Measurements from ENCODE around the gene AGR2. TPM values are rescaled to one million over a fixed set of nuclear protein-coding genes. Genes with fewer than 3 reads are reported as not detected.
A peak's percentile ranks its signal among the peaks of the same experiment; 100 is the strongest.

The AGR2 gene
- total RNA-seq, 1 donor from 2014 or later = not detected

DNA sequence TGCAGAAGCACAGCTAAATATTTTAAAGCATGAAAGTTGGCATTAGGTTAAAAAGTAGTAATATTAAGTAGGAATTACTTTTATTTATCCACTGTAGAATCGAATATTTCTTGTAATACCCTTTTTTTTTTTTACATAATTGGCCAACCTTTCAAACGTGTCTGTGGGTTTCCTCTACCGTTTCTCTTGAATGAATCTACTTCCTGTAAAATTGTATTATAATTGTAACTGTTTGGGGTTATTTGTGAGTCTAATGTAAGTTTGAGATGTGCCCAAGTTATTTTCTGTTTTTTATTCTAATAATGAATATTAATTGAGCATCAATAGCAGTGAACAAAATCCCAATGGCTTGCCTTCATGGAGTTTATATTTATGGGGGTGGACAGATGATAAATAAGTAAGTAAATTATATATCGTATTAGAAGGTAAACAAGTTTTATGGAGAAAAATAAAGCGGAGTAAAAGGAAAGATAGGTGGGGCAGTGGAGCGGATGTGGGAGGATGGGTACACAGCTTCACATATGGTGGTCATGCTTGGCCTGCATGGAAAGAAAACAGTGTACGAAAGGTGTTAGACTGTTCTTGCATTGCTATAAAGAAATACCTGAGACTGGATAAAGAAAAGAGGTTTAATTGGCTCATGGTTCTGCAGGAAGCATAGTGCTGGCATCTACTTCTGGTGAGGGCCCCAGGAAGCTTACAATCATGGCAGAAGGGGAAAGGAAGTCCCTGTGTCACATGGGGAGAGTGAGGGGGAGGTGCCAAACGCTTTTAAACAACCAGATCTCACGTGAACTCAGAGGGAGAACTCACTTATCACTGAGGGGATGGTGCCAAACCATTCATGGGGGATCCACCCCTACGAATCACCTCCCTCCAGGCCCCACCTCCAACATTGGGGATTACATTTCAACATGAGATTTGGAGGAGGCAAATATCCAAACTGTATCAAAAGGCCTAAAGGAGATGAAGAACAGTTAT, 45.9 kb downstream of the AGR2 start:
- Mint-ChIP-seq H3K27ac (ENCODE audit: unreplicated experiment) (no peak overlapping the region), H3K9me3 (no peaks in the 10 kb centered on the region), H3K27me3 (ENCODE audit: low read depth) (peaks cover 2% of the 10 kb centered on the region), H3K36me3 (ENCODE audit: low read depth) (peaks cover 22% of the 10 kb centered on the region), H3K4me1 (peaks cover 20% of the 10 kb centered on the region), H3K4me3 (no peak overlapping the region)
- TF ChIP-seq CTCF (conservative IDR thresholded peaks at IDR 0.05) = no peak
- DNase-seq (ENCODE audit: low read depth, low spot score) = no peak

DNA sequence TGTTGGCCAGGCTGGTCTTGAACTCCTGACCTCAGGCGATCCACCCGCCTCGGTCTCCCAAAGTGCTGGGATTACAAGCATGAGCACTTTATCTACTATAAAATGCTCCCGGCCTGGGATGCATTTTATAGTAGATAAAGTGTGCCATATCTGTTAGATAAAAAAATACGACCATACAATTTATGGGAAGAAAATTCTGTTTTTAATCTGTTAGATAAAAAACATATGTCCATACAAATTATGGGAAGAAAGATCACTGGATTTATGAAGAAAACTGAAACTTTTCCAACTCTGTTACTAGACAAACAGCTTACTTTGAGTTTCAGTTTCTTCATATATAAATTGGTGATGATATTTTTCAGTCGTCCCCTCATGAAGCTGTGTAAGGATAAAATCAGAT, 46.8 kb downstream of the AGR2 start:
- Mint-ChIP-seq H3K36me3 (ENCODE audit: low read depth) (peaks cover 16% of the 10 kb centered on the region), H3K27ac (ENCODE audit: unreplicated experiment) (no peak overlapping the region), H3K4me3 (no peak overlapping the region), H3K27me3 (ENCODE audit: low read depth) (peaks cover 2% of the 10 kb centered on the region), H3K4me1 (peaks cover 23% of the 10 kb centered on the region), H3K9me3 (no peaks in the 10 kb centered on the region)
- no peak for TF ChIP-seq CTCF (conservative IDR thresholded peaks at IDR 0.05)
- DNase-seq (ENCODE audit: low read depth, low spot score) = no peak

DNA sequence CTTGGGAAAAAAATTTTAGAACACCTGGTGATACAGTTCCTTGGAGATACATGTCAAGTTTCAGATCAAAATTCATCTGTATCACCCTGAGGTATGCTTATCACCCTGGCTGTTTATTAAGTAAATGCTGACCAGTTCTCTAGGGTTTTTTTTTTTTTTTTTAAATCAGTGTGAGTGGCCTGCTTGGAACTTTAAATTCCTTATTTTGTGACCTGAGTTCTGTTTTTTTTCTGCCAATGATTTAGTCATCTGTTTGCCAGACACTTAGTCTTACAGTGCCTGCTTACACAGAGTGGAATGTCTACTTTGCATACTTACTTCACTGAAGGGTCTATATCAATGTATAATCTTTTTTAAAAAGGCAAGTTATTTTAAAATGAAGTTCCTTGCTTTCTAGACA, 49.4 kb downstream of the AGR2 start:
- Mint-ChIP-seq H3K27me3 (ENCODE audit: low read depth) (peaks cover 5% of the 10 kb centered on the region), H3K36me3 (ENCODE audit: low read depth) (peaks cover 11% of the 10 kb centered on the region), H3K4me1 (peaks cover 24% of the 10 kb centered on the region), H3K27ac (ENCODE audit: unreplicated experiment) (no peak overlapping the region), H3K9me3 (no peaks in the 10 kb centered on the region), H3K4me3 (peak overlapping the region; percentile 89)
- no peak for TF ChIP-seq CTCF (conservative IDR thresholded peaks at IDR 0.05)
- DNase-seq (ENCODE audit: low read depth, low spot score) = no peak

GRCh38 chr7:16754856-16755317, 49.9 kb downstream of the AGR2 start:
- no peaks in the 10 kb centered on the region for H3K9me3 Mint-ChIP-seq
- H3K27ac Mint-ChIP-seq (ENCODE audit: unreplicated experiment) = peak overlapping the region; percentile 92
- H3K36me3 Mint-ChIP-seq (ENCODE audit: low read depth) = peaks cover 7% of the 10 kb centered on the region
- peaks cover 24% of the 10 kb centered on the region for H3K4me1 Mint-ChIP-seq
- no peak for DNase-seq (ENCODE audit: low read depth, low spot score)
- H3K4me3 Mint-ChIP-seq = peak overlapping the region; percentile 89
- no peak for TF ChIP-seq CTCF (conservative IDR thresholded peaks at IDR 0.05)
- H3K27me3 Mint-ChIP-seq (ENCODE audit: low read depth) = peaks cover 5% of the 10 kb centered on the region

DNA sequence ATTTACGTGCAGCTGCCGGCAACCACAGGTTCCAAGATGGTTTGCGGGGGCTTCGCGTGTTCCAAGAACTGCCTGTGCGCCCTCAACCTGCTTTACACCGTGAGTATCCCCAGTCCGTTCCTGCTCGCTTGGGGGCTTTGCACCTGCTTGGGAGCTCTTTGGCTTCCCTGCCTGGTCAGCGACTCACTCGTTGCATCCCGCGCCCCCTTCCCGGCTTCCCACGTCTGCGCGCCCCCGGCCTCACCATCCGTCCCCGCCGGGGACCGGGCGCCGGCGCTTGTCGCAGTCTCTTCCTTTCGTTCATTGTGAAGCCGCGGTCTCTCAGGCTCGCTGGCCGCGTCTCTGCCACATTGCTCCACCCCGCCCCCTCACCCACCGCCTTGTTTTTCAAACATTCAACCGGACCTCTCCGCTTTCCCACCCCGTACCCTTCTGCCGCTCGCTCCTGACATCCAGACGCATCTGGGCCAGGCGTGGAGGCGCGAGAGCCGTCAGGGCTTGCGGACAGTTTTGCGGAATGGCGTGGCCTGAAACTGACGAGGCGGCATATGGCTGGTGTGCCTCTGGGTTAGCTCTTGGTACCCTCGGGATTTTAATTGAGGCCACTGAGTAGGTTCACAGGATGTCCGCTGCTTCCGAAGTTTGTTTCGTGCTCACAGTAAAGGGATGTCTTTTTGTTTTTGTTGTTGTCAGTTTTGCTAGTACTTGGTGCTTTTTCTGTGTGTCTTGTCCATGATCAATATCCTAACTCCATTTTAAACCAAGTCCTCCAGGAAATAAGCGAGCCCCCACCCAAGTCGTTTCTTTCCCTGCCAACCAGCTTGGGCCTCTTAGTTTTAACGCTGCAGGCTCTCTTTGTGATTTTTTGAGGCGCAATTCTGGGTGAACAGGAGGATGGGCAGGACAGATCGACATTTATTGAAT, 50.6 kb downstream of the AGR2 start:
- peak overlapping the region; percentile 89 for H3K4me3 Mint-ChIP-seq
- peak overlapping the region; percentile 92 for H3K27ac Mint-ChIP-seq (ENCODE audit: unreplicated experiment)
- TF ChIP-seq CTCF (conservative IDR thresholded peaks at IDR 0.05) = no peak

More for the DNA sequence above, 50.6 kb downstream of the AGR2 start:
- Mint-ChIP-seq H3K27me3 (ENCODE audit: low read depth) (peaks cover 5% of the 10 kb centered on the region), H3K4me1 (peaks cover 24% of the 10 kb centered on the region), H3K36me3 (ENCODE audit: low read depth) (peaks cover 5% of the 10 kb centered on the region), H3K9me3 (no peaks in the 10 kb centered on the region)
- peak; percentile 59 for DNase-seq (ENCODE audit: low read depth, low spot score)
